Endothelial cell of hepatic sinusoid (primary cell): ENCODE results near the gene SLC39A13.

Experiments used
- in situ Hi-C: cut with HindIII; loops from 2 replicates; pipeline ENCODE4 v1.10.0; 2017; ENCODE audit warnings: low sequenced_read_pairs

SLC39A13 gene

GRCh38 chr11:47383071-47383470 is 25.3 kb upstream of the SLC39A13 start:
- in situ Hi-C loops: no loop called here

DNA sequence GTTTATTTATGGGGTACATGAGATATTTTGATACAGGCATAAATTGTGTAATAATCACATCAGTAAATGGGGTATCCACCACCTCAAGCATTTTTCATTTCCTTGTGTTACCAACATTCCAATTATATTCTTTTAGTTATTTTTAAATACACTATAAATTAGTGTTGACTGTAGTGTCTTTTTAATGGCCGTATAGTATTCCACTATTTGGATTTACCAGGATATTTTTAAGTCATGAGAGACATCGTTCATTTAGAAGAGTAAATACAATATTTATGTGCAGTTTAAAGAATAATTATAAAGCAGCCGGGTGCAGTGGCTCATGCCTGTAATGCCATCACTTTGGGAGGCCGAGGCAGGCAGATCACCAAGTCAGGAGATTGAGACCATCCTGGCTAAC is 23.9 kb upstream of the SLC39A13 start:
- in situ Hi-C loops: no loop called here

- in situ Hi-C loops: no loop called here
These were observed 20.3 kb upstream of the SLC39A13 start for GRCh38 chr11:47387944-47388696.

GRCh38 chr11:47388697-47389576 is 19.5 kb upstream of the SLC39A13 start:
- in situ Hi-C loops: no loop called here

- in situ Hi-C loops: loop anchor here (10.0 kb wide), 2 partner anchors 55 to 95 kb away; partner anchors contain the start of gene RAPSN
These were observed 18.6 kb upstream of the SLC39A13 start for GRCh38 chr11:47389577-47390421.

DNA sequence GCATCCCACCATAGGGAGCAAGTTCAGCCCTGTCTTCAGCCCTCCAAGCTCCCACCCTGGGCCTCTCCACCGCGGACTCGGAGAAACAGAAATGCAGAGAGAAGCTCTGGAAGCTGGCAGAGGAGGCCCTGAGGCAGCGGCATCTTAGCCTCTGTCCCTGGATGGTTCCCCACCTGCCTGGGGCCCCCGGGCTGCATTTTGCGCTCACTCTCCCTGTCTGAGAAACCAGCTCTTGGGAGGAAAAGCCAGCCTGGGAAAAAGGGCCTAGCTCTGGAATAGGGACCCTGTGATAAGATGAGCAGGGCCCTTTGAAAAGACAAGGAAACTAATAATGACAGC is 18.0 kb upstream of the SLC39A13 start:
- in situ Hi-C loops: loop anchor here (10.0 kb wide), 2 partner anchors 54 to 96 kb away; partner anchors contain the start of gene RAPSN

DNA sequence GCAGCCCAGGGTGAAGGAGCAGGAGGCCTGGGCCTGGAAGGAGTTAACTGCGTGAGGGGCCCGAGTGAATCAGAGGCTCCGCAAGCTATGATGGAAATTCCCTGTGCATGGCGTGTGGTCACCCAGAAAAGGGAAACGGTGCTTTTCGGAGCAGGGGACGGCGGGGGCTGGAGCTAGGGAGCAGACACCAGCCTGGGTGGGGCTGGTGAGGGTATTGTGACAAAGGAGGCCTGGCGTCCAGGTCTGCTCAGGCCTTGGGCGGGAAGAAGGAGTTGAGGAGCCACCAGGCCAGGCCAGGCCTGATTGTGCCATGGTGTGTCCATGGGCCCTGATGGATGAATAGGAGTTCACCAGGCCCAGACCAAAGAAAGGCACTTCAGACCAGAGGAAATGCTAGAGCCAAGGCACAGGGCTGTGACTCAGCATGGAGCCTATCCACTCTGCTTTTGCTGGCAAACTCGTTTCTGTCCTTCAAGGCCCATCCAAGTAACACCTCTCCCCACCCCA is 17.3 kb upstream of the SLC39A13 start:
- in situ Hi-C loops: loop anchor here (10.0 kb wide), 2 partner anchors 54 to 96 kb away; partner anchors contain the start of gene RAPSN

- in situ Hi-C loops: loop anchor here (10.0 kb wide), 2 partner anchors 53 to 97 kb away; partner anchors contain the start of gene RAPSN
These were observed 16.5 kb upstream of the SLC39A13 start for GRCh38 chr11:47391711-47392432.

- in situ Hi-C loops: loop anchor here (10.0 kb wide), 2 partner anchors 52 to 98 kb away; partner anchors contain the start of gene RAPSN
These were observed 15.7 kb upstream of the SLC39A13 start for GRCh38 chr11:47392546-47393162.

DNA sequence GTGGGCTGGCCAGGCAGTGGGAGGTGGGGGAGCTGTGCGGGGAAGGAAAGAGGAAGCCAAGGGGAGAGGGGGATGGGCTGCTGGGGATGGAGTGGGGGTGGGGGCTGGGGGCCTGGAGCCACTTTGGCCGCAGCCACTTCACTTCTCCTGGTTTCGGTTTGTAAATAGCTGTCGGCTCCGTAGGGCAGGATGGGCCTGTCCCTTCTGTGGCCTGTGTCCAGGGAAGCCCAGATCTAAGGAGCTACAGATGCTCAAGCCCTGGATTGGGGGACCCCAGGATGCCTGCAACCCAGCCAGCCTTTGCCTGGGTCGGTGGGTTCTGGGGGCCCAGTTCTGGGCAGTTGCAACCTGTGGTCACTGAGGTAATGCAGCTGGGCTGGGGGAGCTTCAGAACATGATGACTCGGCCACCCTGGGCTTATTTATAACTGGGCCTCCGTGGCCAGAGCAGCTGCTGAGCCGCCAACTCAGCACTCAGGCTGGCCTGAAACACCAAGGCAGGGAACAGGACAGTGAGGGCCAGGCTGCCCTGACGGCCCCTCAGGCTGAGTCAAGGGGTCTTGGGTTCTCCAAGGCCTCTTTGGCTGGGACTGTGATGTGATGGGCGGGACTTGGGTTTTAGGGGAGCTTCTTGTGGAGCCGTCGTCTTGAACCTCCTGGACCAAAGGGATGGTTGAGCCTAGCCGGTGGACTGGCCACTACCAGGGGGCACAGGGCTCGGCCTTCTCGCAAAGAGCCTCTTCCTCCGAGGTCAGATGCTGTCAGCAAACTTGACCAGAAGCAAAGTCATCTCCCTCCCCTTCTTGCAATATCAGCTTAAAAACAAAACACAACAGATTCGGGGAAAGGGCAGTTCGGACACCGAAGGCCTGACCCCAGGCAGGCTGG is 15.0 kb upstream of the SLC39A13 start:
- in situ Hi-C loops: loop anchor here (10.0 kb wide), 2 partner anchors 51 to 99 kb away; partner anchors contain the start of gene RAPSN

DNA sequence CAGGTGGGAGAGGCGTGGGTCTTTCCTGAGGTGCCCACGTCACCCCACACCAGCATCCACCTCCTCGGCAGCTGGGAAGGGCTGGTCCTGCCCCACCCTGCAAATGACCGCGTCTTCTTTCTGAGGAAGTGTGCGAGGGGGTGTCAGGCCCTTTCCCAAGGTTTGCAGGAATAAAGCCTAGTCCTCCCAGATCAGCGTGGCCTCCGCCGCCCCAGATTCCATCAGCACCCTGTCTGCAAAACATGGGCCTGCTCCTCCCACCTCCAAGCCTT is 14.4 kb upstream of the SLC39A13 start:
- in situ Hi-C loops: loop anchor here (10.0 kb wide), 2 partner anchors 51 to 99 kb away; partner anchors contain the start of gene RAPSN

DNA sequence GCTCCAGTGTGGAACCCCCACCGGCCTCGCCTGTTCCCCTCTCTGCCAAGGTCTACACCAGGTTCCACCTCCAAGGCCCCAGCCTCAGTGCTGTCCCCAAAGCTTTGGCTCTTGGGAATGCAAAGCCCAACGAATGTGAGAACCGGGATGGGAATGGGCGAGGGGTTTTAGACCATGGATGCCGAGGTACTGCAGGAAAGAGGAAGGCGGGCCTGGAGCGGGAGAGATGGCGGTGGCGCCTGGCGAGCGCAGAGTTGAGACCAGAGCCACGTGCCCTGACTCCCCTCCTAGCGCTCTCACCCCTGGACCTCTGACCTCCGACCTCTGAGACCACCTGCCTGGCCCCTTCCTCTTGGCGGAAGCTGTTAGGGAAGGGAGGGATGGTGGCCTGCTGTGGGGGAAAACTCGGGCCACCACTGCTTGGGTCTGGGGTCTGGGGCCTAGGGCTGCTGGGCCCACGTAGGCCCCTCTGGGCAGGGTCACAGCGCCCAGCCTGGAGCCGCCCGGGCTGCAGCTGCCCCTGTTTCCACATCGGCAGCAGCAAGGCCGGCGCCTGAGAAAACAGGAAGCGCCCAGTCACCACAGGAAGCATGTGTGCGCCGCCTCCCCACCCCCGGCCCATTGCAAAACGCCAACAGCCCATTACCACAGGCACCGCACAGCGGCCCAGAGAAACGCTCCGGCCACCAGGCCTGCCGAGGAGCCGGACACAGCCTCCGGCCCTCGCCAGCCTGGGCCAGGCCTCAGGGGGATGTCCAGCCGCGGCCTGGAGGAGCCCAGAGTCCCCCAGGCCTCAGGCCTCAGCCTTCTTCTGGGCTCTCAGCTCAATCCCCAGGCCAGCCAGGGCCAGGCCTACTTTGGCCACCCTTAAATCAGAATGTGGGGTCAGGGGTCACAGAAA is 13.8 kb upstream of the SLC39A13 start:
- in situ Hi-C loops: loop anchor here (10.0 kb wide), 2 partner anchors 50 to 100 kb away; partner anchors contain the start of gene RAPSN

DNA sequence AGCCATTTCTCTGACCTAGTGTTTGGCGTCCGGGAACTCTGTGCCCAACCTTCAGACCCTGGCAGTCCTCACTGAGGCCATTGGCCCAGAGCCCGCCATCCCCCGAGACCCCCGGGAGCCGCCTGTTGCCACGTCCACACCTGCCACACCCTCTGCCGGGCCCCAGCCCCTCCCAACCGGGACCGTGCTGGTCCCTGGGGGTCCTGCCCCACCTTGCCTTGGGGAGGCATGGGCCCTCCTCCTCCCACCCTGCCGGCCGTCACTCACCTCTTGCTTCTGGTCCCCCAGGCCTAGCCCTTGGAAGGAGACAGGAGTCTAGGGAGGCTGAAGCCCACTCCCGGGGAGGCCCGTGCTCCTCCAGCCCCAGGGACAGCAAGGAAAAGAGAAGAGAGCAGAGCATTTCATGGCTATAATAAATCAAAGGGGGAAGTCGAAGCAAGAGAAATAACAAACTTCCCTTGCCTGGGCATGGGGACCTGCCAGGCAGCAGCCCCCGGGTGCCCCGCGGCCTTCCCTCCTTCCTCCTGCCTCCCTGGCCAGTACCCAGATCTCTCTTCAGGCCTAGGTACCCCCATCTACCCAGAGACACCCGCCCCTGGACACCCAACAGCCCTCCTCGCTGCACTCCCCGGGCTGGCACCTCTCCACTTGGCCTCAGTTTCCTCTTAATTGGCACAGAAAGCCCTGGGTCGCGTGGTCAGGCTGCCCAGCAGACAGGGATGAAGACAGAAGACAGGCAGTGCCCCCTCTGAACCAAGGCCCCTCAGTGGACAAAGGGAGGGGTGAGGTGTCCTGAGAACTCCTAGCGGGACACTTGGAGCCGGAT is 13.0 kb upstream of the SLC39A13 start:
- in situ Hi-C loops: loop anchor here (10.0 kb wide), 2 partner anchors 49 to 101 kb away; partner anchors contain the start of gene RAPSN

GRCh38 chr11:47396049-47396320 is 12.4 kb upstream of the SLC39A13 start:
- in situ Hi-C loops: loop anchor here (10.0 kb wide), 2 partner anchors 49 to 101 kb away; partner anchors contain the start of gene RAPSN

- in situ Hi-C loops: loop anchor here (10.0 kb wide), 2 partner anchors 47 to 103 kb away; partner anchors contain the start of gene RAPSN
These were observed 10.4 kb upstream of the SLC39A13 start for GRCh38 chr11:47398011-47398410.

DNA sequence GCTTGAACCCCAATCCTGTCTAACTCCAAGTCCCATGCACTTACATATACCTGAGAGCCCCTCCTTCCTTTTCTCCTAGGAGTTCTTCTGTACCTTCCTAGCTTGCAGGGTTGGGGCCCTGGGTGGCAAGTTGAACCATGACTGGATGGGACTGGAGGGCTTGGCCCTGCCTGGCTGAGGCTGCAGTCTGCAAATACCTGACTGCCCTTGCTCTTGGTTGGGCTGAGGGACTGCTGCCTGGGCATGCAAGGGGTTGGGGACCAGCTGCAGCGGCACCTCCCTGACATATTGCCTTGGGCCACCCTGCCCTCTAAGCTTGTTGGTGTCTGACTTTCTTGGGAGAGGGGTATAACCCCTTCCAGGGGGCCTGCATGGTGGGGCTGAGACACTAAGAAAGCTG is 9.8 kb upstream of the SLC39A13 start:
- in situ Hi-C loops: loop anchor here (10.0 kb wide), 2 partner anchors 46 to 104 kb away; partner anchors contain the start of gene RAPSN
